GM21526 (cell line): ENCODE measurements around the gene RNF220.
"Not testable (repeated sequence)": the region's sequence is repeated elsewhere in the genome, so short reads cannot be mapped to it uniquely, and the experiment has no call there.

ENCODE experiments used
- ATAC-seq: cut with Tn5 transposase; IDR thresholded peaks from one replicate; pipeline ENCODE4 v1.9.1; 2021; ENCODE audit warnings: moderate library complexity; ENCODE audit not compliant: unreplicated experiment, low FRiP score

Gene RNF220

GRCh38 chr1:44485229-44485933 lies 80.3 kb downstream of the RNF220 start:
- ATAC-seq: no peak

DNA sequence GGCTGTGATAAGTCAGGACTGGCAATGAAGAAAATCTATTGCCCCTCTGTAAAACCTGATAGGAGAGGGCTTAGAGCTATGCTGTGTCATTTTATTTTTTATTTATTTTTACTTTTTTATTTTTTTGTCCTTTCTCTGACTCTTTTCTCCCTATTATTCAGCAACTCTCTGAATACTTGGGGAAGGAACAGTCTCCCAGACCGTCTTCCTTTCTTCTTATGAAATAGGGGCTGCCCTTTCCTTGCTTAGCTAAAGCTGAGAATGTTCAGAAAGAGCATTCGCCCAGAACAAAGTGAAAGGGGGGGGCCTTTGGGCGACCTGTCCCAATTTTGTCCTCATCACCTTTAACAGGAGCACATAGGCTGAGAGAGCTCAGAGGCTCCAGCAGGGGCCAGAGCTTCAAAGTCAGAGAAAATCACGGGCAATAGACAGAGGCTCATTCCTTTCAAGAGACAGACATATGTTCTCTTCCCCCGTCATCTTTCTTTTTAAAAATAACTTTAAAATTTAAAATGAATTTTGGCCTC lies 80.9 kb downstream of the RNF220 start:
- no peak for ATAC-seq

GRCh38 chr1:44489481-44489880 lies 84.4 kb downstream of the RNF220 start:
- no peak for ATAC-seq

DNA sequence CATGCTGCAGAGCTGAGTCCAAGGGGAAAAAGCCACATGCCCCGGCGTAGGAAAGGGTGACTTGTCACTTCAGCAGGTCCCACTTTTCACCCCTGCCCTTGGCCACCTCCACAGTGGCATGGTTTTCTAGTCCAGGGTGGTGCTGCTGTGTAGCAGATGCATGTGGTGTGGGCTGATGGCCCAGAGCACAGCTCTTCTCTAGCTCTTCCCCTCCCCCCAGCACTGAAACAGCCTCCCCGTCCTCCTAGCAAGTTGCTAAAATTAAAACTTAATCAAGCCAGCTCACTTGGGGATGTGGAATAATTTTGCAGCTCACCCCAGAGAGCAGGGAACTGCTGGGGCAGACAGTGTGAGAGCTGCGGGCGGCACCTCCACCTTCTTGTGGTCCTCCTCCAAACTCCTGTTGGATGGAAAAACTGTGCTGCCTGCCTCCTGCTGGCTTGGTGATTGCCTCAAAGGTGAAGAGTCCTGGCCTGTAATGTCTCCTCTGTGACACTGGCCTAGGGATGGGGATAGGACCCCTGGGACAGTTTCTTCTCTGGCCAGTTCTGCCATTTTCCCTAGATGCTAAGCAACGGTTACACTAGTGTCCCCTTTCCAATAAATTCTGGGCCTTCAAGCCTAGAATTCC lies 91.6 kb downstream of the RNF220 start:
- no peak for ATAC-seq

GRCh38 chr1:44497422-44498170 lies 92.5 kb downstream of the RNF220 start:
- no peak for ATAC-seq

DNA sequence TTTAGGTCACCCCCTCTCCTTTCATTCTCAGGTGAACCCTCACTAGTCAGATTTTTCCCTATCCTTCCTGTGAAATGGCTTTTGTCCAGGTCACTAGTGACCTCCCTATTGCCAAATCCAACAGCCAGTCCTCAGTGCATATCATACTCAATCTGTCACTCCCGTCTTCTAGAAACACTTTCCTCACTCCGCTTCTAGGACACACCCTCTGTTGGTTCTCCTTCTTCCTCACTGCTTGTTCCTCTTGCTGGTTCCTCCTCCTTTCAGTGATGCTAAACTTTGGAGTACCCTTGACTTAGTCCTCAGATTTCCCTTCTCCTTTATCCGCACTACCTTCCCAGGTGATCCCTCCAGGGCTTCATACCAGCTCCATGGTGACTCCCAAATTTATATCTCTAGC lies 94.3 kb downstream of the RNF220 start:
- ATAC-seq: no peak

DNA sequence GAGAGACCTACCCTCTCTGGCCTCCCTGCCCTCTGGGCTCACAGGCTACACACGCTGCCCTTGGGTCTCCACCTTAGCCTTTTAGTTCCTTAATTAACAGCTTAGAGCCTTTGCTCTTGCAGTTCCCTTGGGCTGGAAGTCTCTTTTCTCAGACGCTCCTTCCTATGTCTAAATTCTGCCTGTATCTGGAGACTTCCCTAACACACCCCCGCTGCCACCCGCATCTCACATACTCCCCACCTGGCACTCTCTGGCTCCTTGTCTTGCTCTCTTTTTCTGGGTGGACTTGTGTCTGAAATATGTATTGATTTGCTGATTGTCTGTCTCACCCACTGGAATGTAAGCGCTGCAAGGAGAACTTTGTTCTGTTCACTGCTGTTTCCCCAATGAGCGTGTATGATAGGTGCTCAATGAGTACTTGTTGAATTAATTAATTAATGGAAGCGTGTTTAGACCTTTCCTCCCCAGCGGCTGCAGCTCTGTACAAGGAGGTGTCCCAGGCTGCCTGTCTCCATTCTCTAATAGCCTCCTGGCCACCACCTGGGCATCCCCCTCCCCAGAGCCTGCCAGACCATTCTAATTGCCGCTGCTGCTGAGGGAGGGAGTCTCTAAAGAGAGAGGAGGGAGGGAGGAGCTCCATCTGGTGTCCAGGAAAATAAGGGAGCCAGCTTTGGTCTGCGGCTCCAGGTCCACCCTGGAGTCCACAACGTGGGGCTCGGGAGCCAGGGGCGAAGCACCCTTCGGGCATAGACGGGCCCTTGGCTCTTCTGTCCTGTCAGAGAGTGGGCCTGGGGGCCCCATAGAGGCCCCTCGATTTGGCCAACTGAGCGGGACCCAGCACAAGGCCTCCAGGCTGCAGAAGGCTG lies 95.4 kb downstream of the RNF220 start:
- ATAC-seq: no peak

DNA sequence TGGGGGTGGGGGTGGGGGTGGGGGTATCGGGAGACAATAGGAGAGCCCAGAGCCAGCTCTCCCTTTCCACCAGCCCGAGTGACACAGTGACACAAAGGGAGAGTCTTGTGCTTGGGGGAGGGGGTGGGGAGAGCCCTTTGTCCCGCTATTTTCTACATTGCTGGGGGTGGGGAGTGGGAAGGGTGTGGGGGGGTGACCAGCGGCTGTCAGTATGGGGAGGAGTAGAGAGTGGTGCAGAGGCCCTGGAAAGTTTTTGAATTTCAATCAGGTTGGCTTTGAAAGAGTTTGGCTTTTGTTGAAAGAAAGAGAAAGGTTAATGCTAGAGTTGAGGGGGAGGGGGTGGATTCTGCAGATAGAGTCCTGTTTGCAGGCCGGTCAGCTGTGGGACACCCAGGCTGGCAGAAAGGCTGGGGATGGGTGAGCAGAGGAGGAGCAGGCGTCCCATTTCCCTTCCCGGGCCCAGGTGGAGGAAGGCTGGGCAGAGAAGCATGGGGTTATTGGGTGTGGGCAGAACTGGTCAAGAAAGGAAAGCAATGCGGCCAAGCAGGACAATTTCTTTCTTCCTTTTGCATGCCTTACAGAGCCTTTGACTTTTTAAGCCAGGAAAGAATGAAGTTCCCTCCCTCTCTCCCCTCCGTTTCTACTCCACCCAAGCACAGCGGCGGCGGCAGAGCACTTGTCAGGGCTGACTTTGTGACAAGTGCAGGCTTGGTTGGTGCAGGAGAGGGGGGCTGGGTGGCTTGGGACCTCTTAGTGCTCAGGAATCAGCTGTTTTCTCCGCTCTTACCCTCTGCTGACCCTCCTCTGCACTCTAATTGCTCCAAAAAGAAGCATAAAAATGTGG lies 96.2 kb downstream of the RNF220 start:
- no peak for ATAC-seq

DNA sequence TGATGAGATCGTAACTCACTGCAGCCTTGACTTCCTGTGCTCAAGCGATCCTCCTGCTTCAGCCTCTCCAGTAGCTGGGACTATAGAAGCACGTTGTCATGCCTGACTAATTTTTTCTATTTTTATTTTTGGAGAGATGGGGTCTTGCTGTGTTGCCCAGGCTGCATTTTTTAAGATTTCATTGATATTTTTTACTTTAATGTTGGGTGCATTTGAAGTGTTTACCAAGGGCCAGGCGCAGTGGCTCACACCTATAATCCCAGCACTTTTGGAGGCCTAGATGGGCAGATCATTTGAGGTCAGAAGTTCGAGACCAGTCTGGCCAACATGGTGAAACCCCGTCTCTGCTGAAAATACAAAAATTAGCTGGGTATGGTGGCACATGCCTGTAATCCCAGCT lies 97.8 kb downstream of the RNF220 start:
- ATAC-seq: not testable (repeated sequence)

DNA sequence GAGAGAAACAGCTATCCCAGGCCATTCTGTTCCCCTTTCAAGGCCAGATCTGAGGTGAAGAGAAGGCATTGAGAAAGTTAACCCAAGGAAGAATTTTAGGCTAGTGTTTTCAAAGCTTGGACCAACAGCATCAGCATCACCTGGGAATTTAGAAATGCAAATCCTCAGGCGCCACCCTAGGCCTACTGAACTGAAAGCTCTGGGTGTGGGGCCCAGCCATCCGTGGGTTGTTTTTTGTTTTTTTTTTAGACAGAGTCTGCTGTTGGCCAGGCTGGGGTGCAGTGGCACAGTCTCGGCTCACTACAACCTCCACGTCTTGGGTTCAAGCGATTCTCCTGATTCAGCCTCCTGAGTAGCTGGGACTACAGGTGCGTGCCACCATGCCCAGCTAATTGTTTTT lies 98.6 kb downstream of the RNF220 start:
- ATAC-seq: no peak

GRCh38 chr1:44505210-44505993 lies 100.3 kb downstream of the RNF220 start:
- ATAC-seq: no peak

- no peak for ATAC-seq
Observed at GRCh38 chr1:44507490-44508396, 102.7 kb downstream of the RNF220 start.

DNA sequence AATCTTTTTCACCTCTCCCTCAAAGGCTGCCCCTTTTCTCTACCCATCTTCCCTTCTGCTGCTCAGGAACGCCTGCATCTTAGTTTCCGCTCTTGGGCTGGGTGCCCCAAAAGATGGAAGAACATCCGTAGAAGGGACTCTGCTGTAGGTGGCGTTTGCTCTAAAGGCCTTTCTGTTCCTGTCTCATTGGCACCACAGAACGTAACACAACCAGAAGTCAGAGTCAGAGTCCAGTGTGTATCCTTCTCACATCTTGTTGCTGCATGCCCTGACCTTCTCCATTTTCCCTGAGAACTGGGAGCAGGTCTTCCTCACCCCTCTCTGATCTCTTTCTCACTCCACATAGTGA lies 103.3 kb downstream of the RNF220 start:
- no peak for ATAC-seq

- ATAC-seq: no peak
Observed at GRCh38 chr1:44511363-44511762, 106.3 kb downstream of the RNF220 start.

- no peak for ATAC-seq
Observed at GRCh38 chr1:44511769-44512168, 106.7 kb downstream of the RNF220 start.

DNA sequence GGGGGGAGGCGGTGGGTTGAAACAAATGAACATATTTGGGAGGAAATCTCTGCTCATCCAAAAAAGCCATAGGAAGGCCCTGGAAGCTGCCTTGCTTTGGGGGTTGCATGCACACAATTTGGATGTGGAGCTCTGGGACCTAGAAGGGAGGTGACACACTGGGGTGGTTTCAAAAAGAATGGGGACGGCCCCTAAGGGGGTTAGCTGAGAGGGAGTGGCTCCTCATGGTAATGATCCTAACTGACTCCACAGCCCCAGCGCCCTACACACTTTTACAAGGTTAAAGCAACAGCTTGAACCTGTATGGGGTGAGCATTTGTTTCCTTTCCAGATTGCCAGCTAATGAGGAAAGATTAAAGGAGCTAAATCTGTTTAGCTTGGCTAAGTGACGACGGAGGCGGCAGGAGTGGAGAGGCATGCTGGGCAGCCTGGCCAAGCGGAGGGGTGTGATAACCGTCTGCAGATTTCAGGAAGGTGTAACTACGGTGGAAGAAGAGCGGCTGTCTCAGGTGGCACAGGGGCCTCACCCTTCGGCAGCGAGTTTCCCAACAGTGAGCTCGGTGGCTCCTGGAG lies 107.3 kb downstream of the RNF220 start:
- no peak for ATAC-seq

DNA sequence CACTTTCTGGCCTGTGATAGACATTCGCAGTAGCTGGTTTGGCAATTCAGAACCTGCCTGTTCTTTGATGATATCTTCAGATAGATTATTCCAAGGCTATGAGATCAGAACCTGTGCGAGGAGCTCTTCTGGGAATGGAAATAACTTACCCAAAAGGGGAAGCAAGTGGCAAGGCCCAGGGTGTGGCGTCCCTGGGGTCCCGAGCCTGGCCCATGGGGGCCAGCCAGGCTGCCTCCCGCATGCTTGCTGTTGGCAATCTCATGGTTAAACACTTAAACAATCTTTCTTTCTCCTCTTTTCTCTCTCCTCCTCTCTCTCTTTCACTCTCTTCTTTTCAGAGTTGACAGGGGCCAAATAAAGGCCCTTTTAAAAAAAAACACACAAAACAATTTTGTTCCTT lies 108.1 kb downstream of the RNF220 start:
- ATAC-seq: no peak

GRCh38 chr1:44514673-44515072 lies 109.6 kb downstream of the RNF220 start:
- ATAC-seq: no peak
